Fibroblast of the aortic adventitia (primary cell): ENCODE results near the gene HLTF. TPM values are rescaled to one million over a fixed set of nuclear protein-coding genes. Genes with fewer than 3 reads are reported as not detected.

Experiments used
- DNase-seq: peaks from one replicate; pipeline ENCODE4 v3.0.0-alpha.2; 2010; ENCODE audit warnings: low read depth
- H3K4me3 ChIP-seq: 2 replicates; pipeline ENCODE4 v1.5.1; 2011; ENCODE audit warnings: low read depth, mild to moderate bottlenecking, control low read depth, low read length, moderate library complexity
- total RNA-seq: library from RNA; depleted of rRNA; stranded (reverse); fragments of >200 nt; gene quantifications from 2 replicates; pipeline ENCODE4 v1.2.3, GENCODE V29; 2012; ENCODE audit warnings: low replicate concordance
- TF ChIP-seq, protein P1 (sequence below): IDR thresholded peaks from 2 replicates; pipeline ENCODE4 v1.5.1; 2011; ENCODE audit warnings: mild to moderate bottlenecking, low read length, control low read depth, inconsistent platforms; ENCODE audit not compliant: insufficient read depth

HLTF gene
- total RNA-seq, 1 donor: 61.4 TPM

DNA sequence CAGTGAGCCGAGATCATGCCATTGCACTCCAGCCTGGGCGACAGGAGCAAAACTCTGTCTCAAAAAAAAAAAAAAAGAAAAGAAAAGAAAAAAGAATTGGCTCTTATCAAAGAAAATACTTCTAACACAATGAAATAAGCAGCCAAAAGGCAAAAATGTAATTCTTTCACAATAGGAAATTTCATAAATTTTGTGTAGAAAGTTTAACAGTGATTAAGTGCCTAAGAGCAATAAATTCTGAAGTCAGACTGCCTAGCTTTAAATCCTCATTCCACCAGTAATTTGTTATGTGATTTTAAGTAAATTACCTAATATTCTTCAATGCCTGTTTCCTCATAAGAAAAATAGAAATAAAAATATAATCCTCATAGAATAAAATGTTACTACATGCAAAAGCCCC, 24.6 kb downstream of the HLTF start:
- peak; percentile 56 for DNase-seq
- no peak overlapping the region for H3K4me3 ChIP-seq
- TF ChIP-seq, protein P1, sequence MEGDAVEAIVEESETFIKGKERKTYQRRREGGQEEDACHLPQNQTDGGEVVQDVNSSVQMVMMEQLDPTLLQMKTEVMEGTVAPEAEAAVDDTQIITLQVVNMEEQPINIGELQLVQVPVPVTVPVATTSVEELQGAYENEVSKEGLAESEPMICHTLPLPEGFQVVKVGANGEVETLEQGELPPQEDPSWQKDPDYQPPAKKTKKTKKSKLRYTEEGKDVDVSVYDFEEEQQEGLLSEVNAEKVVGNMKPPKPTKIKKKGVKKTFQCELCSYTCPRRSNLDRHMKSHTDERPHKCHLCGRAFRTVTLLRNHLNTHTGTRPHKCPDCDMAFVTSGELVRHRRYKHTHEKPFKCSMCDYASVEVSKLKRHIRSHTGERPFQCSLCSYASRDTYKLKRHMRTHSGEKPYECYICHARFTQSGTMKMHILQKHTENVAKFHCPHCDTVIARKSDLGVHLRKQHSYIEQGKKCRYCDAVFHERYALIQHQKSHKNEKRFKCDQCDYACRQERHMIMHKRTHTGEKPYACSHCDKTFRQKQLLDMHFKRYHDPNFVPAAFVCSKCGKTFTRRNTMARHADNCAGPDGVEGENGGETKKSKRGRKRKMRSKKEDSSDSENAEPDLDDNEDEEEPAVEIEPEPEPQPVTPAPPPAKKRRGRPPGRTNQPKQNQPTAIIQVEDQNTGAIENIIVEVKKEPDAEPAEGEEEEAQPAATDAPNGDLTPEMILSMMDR: no peak

DNA sequence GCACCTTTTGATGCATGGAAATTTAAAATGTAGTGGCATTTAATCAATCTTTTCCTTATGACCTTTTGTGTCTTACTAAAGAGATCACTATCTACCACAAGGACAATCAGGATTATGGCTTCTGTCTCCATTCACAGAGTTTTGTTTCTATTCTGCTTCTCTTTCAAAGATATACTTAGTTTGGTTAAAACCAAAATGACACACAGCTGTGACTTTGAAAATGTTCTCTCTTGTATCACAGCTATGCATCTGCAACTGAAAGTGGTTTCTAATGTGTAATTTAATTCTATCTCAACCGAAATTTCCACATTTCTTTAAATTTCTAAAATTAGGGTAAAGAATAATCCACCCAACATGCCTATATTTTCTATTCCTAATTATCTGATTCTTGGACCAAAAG, 27.7 kb downstream of the HLTF start:
- TF ChIP-seq, protein P1: no peak
- no peak overlapping the region for H3K4me3 ChIP-seq
- DNase-seq: no peak

DNA sequence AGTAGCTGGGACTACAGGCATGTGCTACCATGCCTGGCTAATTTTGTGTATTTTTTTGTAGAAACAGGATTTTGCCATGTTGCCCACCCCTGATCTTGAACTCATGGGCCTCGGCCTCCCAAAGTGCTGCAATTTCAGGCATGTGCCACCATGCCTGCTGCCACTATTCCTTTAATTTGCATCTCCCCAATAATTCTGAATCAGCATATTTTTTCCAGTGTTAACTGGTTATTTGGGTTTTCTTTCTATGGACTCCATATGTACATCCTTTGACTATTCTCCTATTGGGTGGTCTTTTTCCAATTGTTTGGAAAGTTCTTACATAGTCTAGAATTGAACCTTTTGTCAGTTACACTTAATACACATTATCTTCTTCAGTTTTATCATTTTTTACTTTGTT, 28.1 kb downstream of the HLTF start:
- TF ChIP-seq, protein P1: no peak
- DNase-seq: no peak
- H3K4me3 ChIP-seq: no peak overlapping the region

DNA sequence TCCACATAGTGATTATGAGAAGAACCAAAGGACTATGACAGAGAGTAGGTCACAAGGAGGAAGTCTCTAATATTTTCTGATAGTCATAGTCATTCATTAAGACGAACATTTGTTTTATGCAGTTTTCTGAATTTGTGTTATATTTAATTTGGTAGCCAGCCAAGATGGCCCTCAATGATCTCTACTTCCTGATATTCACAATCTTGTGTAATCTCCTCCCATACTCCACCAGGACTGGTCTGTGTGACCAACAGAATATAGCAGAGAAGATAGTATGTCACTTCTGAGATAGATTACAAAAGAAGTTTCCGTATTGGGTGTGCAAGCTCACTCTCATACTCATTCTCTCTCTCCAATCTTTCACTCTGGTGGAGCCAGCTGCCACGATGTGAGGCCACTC, 30.8 kb downstream of the HLTF start:
- H3K4me3 ChIP-seq: no peak overlapping the region
- DNase-seq: no peak
- TF ChIP-seq, protein P1: no peak

DNA sequence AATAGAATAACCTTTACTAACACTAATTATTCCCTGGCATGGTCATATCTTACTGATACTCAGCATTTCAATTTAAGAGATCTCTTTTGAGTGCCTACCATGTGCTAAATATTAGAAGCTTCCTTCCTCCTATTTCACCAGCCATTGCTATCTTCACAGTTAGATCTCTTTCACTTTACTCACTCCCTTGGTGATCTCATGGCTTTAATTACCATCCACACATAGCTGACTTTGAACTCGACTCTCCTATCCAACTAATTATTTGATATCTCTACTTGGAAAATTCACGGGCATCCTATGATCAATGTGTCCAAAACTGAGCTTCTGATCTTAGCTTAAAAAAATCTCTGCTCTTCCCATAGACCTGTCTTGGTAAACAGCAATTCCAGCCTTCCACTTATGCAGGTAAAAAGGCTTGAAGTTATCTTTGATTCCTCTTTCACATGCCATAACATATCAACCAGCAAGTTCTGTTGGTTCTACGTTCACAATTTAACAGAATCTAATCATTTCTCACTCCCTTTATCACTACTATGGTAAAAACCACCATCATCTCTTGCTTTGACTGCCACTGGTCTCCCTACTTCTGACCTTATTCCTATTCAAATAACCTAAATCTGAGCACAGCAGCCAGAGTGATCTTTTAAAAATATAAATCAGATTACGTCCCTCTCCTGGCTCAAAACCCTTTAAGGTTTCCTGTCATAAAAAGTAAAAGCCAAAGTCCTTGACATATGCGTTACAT, 41.8 kb downstream of the HLTF start:
- DNase-seq: no peak
- no peak overlapping the region for H3K4me3 ChIP-seq
- TF ChIP-seq, protein P1: no peak

DNA sequence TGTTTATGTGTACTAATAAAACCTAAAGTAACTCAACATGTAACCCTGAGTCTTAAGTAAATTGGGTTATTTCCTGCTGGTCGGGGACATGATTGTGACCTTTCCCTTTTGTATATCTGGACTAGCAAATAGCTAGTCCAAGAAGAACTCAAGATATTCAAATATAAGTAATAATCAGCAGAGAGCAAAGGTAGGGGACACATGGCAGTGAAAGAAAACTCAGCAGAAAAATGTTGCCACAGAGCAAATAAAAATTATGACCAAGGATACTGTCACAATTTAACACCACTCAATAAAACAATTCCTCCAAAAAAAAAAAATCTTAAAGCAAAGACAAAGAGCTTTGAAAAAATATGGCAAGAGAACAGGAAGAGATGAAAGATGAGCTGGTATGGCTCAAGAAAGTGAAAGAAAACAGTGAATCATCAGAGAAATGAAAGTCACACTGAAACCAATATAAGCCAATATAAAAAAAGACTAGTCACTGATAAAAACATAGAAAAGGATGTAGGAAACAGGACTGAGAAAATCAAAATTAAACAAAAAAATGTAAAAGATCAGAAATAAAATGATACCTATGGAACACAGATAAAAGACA, 43.4 kb downstream of the HLTF start:
- TF ChIP-seq, protein P1: no peak
- H3K4me3 ChIP-seq: no peak overlapping the region
- DNase-seq: peak; percentile 66
